Measurements from ENCODE around the gene CNPY3. TPM values are rescaled to one million over a fixed set of nuclear protein-coding genes. Genes with fewer than 3 reads are reported as not detected.

Gene CNPY3
- total RNA-seq, 1 donor from 2014 or later, result 61.3 TPM

DNA sequence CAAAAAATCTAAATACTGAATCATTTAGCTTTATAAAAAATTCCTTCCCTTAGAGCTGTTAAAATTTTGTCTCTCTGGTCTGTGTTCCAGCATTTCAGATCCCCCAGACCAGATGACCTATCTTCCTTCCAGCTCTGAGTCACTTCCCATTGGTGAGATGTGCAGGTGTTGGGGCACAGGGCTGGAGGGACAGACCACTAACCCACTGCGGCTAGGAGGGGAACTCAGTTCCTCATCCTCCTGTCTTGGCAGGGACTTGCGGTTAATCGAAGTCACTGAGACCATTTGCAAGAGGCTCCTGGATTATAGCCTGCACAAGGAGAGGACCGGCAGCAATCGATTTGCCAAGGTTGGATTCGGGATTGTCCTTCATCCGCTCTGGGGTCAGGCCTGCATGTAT lies 6.0 kb downstream of the CNPY3 start:
- Mint-ChIP-seq H3K4me1 (peaks cover 25% of the 10 kb centered on the region), H3K27ac (ENCODE audit: unreplicated experiment) (no peak overlapping the region), H3K4me3 (no peak overlapping the region), H3K36me3 (ENCODE audit: low read depth) (peaks cover 3% of the 10 kb centered on the region), H3K9me3 (no peaks in the 10 kb centered on the region), H3K27me3 (ENCODE audit: low read depth) (no peaks in the 10 kb centered on the region)
- TF ChIP-seq, protein P1, sequence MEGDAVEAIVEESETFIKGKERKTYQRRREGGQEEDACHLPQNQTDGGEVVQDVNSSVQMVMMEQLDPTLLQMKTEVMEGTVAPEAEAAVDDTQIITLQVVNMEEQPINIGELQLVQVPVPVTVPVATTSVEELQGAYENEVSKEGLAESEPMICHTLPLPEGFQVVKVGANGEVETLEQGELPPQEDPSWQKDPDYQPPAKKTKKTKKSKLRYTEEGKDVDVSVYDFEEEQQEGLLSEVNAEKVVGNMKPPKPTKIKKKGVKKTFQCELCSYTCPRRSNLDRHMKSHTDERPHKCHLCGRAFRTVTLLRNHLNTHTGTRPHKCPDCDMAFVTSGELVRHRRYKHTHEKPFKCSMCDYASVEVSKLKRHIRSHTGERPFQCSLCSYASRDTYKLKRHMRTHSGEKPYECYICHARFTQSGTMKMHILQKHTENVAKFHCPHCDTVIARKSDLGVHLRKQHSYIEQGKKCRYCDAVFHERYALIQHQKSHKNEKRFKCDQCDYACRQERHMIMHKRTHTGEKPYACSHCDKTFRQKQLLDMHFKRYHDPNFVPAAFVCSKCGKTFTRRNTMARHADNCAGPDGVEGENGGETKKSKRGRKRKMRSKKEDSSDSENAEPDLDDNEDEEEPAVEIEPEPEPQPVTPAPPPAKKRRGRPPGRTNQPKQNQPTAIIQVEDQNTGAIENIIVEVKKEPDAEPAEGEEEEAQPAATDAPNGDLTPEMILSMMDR (conservative IDR thresholded peaks at IDR 0.05), result no peak
- DNase-seq (ENCODE audit: low read depth, low spot score), result no peak

DNA sequence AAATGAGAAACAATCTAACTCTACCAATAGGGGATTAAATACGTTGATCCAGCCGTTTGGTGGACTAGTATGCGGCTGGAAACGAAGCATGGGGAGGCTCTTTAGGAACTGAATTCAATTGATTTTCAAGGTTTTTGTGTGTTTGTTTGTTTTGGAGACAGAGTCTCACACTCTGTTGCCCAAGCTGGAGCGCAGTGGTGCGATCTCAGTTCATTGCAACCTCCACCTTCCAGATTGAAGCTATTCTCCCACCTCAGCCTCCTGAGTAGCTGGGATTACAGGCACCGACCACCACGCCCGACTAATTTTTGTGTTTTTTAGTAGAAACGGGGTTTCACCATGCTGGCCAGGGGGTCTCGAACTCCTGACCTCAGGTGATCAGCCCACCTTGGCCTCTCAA lies 7.1 kb downstream of the CNPY3 start:
- Mint-ChIP-seq H3K36me3 (ENCODE audit: low read depth) (peaks cover 3% of the 10 kb centered on the region), H3K27ac (ENCODE audit: unreplicated experiment) (no peak overlapping the region), H3K4me1 (peaks cover 15% of the 10 kb centered on the region), H3K4me3 (no peak overlapping the region), H3K9me3 (no peaks in the 10 kb centered on the region), H3K27me3 (ENCODE audit: low read depth) (no peaks in the 10 kb centered on the region)
- TF ChIP-seq, protein P1 (conservative IDR thresholded peaks at IDR 0.05), result no peak
- no peak for DNase-seq (ENCODE audit: low read depth, low spot score)

DNA sequence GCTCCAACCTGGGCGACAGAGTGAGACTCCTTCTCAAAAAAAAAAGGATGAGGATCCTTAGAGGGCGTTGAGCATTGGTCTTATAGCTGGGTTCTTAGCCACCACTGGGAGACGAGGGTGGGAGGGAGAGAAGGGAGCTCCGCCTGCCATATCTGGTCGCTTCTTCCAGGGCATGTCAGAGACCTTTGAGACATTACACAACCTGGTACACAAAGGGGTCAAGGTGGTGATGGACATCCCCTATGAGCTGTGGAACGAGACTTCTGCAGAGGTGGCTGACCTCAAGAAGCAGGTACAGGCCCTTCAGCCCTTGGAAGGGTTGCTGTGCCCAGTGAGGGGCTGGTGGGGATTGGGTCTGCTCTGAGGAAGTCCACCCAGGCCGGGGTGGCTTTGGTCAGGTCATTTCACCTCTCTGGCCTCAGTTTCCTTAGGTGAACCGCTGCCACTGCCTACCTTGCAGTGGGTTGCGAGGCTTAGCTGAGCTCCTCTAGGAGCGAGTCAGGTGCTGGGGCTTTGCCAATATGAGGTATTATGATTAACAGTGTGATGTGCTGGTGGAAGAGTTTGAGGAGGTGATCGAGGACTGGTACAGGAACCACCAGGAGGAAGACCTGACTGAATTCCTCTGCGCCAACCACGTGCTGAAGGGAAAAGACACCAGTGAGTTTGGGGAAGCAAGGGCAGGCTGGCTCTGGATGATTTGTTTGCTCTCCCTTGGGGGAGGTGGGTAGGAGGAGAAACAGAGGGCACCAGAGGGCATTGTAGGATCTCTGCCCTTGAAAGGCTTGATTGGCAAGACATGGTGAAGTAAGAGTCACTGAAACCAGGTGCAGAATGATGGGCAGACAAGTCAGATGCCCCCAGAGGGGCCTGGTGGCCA lies 8.5 kb downstream of the CNPY3 start:
- Mint-ChIP-seq H3K4me3 (no peak overlapping the region), H3K36me3 (ENCODE audit: low read depth) (peaks cover 3% of the 10 kb centered on the region), H3K9me3 (no peaks in the 10 kb centered on the region), H3K27me3 (ENCODE audit: low read depth) (no peaks in the 10 kb centered on the region), H3K27ac (ENCODE audit: unreplicated experiment) (no peak overlapping the region), H3K4me1 (peaks cover 6% of the 10 kb centered on the region)
- TF ChIP-seq, protein P1 (conservative IDR thresholded peaks at IDR 0.05), result no peak
- DNase-seq (ENCODE audit: low read depth, low spot score), result no peak

DNA sequence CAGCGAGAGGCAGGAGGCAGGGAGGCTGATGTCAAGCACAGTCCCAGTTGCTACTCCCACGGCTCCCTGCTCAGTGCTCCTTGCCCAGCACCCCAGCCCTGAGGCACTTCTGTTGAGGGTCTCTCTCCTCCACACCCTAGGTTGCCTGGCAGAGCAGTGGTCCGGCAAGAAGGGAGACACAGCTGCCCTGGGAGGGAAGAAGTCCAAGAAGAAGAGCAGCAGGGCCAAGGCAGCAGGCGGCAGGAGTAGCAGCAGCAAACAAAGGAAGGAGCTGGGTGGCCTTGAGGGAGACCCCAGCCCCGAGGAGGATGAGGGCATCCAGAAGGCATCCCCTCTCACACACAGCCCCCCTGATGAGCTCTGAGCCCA lies 9.1 kb downstream of the CNPY3 start:
- Mint-ChIP-seq H3K9me3 (no peaks in the 10 kb centered on the region), H3K27me3 (ENCODE audit: low read depth) (no peaks in the 10 kb centered on the region), H3K4me3 (no peak overlapping the region), H3K4me1 (no peaks in the 10 kb centered on the region), H3K36me3 (ENCODE audit: low read depth) (peaks cover 4% of the 10 kb centered on the region), H3K27ac (ENCODE audit: unreplicated experiment) (no peak overlapping the region)
- DNase-seq (ENCODE audit: low read depth, low spot score), result no peak
- TF ChIP-seq, protein P1 (conservative IDR thresholded peaks at IDR 0.05), result no peak

DNA sequence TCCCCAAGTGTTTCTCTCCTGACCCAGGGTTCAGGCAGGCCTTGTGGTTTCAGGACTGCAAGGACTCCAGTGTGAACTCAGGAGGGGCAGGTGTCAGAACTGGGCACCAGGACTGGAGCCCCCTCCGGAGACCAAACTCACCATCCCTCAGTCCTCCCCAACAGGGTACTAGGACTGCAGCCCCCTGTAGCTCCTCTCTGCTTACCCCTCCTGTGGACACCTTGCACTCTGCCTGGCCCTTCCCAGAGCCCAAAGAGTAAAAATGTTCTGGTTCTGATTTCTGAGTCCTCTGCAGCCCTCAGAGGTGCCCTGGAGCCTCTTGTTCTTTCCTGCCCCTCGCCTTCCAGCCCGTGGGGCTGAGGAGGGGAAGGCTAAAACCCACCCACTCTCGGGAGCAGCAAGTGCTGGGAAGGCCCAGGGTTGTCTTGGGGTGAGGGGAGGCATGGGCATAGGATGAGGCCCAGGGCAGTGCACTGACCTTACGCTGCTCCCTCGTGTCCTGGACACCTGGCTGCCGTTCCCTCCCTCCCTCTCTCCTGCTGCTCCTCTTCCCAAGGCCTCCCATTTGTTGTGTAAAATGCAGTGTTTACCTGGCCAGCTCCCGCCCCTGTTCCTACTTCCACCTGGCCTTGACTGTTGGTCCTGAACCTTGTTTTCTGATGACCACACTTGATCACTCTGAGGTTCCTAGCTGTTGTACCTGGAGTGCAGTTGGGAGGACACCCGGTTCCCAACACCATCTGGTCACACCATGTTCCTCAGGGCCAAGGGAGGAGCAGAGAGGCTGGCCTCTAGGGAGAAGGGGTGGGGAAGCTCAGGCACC lies 9.9 kb downstream of the CNPY3 start:
- no peaks in the 10 kb centered on the region for H3K9me3 Mint-ChIP-seq
- no peak for DNase-seq (ENCODE audit: low read depth, low spot score)
- no peak overlapping the region for H3K27ac Mint-ChIP-seq (ENCODE audit: unreplicated experiment)
- H3K4me1 Mint-ChIP-seq, result no peaks in the 10 kb centered on the region
- TF ChIP-seq, protein P1 (conservative IDR thresholded peaks at IDR 0.05), result no peak
- peaks cover 6% of the 10 kb centered on the region for H3K36me3 Mint-ChIP-seq (ENCODE audit: low read depth)
- no peaks in the 10 kb centered on the region for H3K27me3 Mint-ChIP-seq (ENCODE audit: low read depth)
- no peak overlapping the region for H3K4me3 Mint-ChIP-seq
